Heart left ventricle (tissue), 13 donors: ENCODE results near the gene CC2D2A.
"Not testable (repeated sequence)": the region's sequence is repeated elsewhere in the genome, so short reads cannot be mapped to it uniquely, and the experiment has no call there.

ENCODE experiments used
- POLR2A ChIP-seq, 2 donors: fragments of 450-650 bp; IDR thresholded peaks; one replicate each; pipeline ENCODE4 v1.6.1; 2017; ENCODE audit warnings: antibody characterized with exemption in 2 of 2, mild to moderate bottlenecking in 2 of 2, moderate library complexity in 2 of 2
- TF ChIP-seq, protein P1 (sequence below), 12 donors: fragments of 200-600 bp; sonication (generic) in 4 of 12; IDR thresholded peaks; one replicate each; pipeline versions ENCODE4 v1.5.0 to v1.8.0; 2018 to 2022; ENCODE audit warnings: antibody characterized with exemption in 12 of 12, mild to moderate bottlenecking in 5 of 12
- donor health status: ischemic (EF 13 %, LVEDD 7.1; RV severe dilation, severe dysfunction).
- donor health status: DM: no; HTN: yes; CAD: no.
- donor health status: DM: no; HTN: no; CAD: no.
- donor health status: ischemic (EF 25% LVEDD 6.9; RV normal size, moderate dysfunction).
- donor health status: ischemic (EF 25% LVEDD 5.7; RV mildly dilated, moderate dysfunction).
- donor health status: ischemic (EF 35%, LVEDD 5.7; RV mildly dilated, moderate dysfunction).
- donor health status: nonischemic (EF 11% LVEDD 7.7; RV severe dilation, severe dysfunction).
- donor health status: DM: yes; HTN: yes; CAD: no.
- donor health status: PGD.
- donor health status: ischemic (EF 29% LVEDD 5.4; RV normal size, mild dysfunction).
- donor health status: nonischemic (EF 23%, LVEDD 6.1; RV moderate dilation, normal function).

DNA sequence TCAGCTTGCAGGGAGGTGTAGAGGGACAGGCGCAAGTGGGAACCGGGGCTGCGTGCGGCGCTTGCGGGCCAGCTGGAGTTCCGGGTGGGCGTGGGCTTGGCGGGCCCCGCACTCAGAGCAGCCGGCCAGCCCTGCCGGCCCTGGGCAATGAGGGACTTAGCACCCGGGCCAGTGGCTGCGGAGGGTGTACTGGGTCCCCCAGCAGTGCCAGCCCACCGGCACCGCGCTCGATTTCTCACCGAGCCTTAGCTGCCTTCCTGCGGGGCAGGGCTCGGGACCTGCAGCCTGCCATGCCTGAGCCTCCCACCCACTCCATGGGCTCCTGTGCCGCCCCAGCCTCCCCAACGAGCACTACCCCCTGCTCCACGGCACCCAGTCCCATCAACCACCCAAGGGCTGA, 145.2 kb downstream of the CC2D2A start:
- TF ChIP-seq, protein P1, sequence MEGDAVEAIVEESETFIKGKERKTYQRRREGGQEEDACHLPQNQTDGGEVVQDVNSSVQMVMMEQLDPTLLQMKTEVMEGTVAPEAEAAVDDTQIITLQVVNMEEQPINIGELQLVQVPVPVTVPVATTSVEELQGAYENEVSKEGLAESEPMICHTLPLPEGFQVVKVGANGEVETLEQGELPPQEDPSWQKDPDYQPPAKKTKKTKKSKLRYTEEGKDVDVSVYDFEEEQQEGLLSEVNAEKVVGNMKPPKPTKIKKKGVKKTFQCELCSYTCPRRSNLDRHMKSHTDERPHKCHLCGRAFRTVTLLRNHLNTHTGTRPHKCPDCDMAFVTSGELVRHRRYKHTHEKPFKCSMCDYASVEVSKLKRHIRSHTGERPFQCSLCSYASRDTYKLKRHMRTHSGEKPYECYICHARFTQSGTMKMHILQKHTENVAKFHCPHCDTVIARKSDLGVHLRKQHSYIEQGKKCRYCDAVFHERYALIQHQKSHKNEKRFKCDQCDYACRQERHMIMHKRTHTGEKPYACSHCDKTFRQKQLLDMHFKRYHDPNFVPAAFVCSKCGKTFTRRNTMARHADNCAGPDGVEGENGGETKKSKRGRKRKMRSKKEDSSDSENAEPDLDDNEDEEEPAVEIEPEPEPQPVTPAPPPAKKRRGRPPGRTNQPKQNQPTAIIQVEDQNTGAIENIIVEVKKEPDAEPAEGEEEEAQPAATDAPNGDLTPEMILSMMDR (IDR thresholded peaks at IDR 0.05) = not testable (repeated sequence)
- not testable (repeated sequence) for TF ChIP-seq POLR2A (IDR thresholded peaks at IDR 0.05)
